Activated CD4-positive, alpha-beta T cell treated with anti-CD3 and anti-CD28 coated beads, Interleukin-2, amount 10 ng/mL, durations not matched to agents 7 days and 5 days (primary cell): ENCODE data around the gene POLN. TPM values are rescaled to one million over a fixed set of nuclear protein-coding genes. Genes with fewer than 3 reads are reported as not detected.

Experiments
- CTCF ChIA-PET: fragments of 350-600 bp; sonication (Branson Sonifier 250); formaldehyde crosslinking; loops from one replicate; lab custom pipeline; 2021; ENCODE audit warnings: antibody characterized with exemption; lab: Charles Lee
- POLR2A ChIA-PET: fragments of 350-600 bp; sonication (Branson Sonifier 250); formaldehyde crosslinking; loops from one replicate; lab custom pipeline; 2021; ENCODE audit warnings: antibody characterized with exemption; lab: Charles Lee
- DNase-seq: peaks from one replicate; pipeline ENCODE4 v3.0.0-alpha.2; 2020
- H3K27ac Mint-ChIP-seq: one replicate; pipeline ENCODE4 v1.8.0; 2021; ENCODE audit warnings: mild to moderate bottlenecking, moderate library complexity, mixed read lengths
- H3K27me3 Mint-ChIP-seq: one replicate; pipeline ENCODE4 v1.8.0; 2021; ENCODE audit warnings: mixed read lengths
- H3K36me3 Mint-ChIP-seq: one replicate; pipeline ENCODE4 v1.8.0; 2021; ENCODE audit warnings: low read depth, mixed read lengths
- H3K4me1 Mint-ChIP-seq: one replicate; pipeline ENCODE4 v1.8.0; 2021; ENCODE audit warnings: mixed read lengths
- H3K4me3 Mint-ChIP-seq: one replicate; pipeline ENCODE4 v1.8.0; 2021; ENCODE audit warnings: mild to moderate bottlenecking, moderate library complexity, mixed read lengths
- H3K9me3 Mint-ChIP-seq: one replicate; pipeline ENCODE4 v1.8.0; 2021; ENCODE audit warnings: mixed read lengths
- total RNA-seq, 2 experiments: library from RNA; stranded (reverse); gene quantifications; one replicate each; pipeline ENCODE4 v1.2.3, GENCODE V29; 2021

POLN gene
- total RNA-seq, 2 experiments from 2014 or later, result 3.3 to 3.8 TPM

DNA sequence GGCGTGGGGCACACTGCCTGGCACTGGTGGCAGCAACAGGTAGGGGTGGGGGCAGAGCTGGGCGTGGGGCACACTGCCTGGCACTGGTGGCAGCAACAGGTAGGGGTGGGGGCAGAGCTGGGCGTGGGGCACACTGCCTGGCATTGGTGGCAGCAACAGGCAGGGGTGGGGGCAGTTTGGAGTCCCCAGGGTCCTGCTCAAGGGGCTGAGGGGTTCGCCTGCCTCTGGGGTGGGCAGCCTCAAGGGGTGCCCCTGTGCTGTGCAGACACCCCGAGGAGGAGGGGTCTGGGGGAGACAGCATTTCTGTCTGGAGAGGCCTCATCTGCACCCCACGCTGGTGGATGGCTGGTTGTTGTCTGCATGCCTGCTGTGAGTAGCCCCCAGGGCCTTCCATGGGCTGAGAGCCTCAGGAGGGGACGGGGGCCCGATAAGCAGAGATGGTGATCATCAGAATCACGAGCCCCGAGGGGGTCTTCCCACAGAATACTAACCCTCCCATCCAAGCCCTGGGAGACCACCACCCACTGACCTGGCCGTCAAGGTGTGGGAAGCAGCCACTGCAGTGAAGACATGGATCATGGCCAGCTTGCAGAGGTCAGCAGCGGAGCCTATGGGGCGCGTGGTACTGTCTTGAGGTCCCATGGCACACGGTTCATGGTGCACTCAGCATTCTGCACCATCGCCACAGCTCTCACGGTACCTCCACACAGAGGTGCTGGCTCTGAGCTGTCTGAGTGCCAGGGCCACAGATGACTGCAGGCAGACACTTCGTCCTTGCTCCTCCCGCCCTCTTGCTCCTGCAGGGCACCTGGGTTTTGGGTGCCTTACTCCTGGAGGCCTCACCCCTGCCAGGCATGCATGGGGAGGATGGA is 161.3 kb downstream of the POLN start:
- no peak overlapping the region for H3K27ac Mint-ChIP-seq
- no peak for DNase-seq
- H3K9me3 Mint-ChIP-seq, result no peaks in the 10 kb centered on the region
- H3K4me3 Mint-ChIP-seq, result no peak overlapping the region
- ChIA-PET POLR2A (no interaction called here), CTCF (interaction anchor here (0.6 to 1.4 kb wide), 2 partner anchors 13 to 87 kb away, joined by 3 to 5 read pairs; no protein-coding TSS in a partner anchor)
- H3K4me1 Mint-ChIP-seq, result no peaks in the 10 kb centered on the region
- H3K36me3 Mint-ChIP-seq, result no peaks in the 10 kb centered on the region
- no peaks in the 10 kb centered on the region for H3K27me3 Mint-ChIP-seq

DNA sequence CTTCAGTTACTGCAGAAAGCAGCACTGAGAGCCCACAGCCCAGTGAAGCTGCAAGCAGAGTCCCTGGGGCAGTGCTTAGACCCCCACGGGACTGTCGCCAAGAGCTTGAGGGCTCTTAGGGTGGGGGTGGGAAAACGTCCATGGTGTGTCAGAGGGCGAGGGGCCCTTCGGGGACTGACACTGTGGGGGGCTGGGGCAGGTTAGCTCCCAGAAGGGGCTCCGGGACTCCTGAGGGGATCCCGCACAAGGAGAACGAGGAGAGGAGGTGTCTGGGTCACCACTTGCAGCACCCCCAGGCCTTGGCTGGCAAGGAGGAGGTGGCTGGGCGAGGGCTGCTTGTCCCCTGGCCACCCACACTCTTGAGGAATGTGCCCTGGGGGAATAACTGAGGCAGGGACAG is 162.0 kb downstream of the POLN start:
- DNase-seq, result no peak
- ChIA-PET POLR2A (no interaction called here), CTCF (interaction anchor here (1.4 kb wide), 1 partner anchor 14 kb away, joined by 5 read pairs; no protein-coding TSS in a partner anchor)
- Mint-ChIP-seq H3K9me3 (no peaks in the 10 kb centered on the region), H3K4me3 (no peak overlapping the region), H3K4me1 (no peaks in the 10 kb centered on the region), H3K27ac (no peak overlapping the region), H3K36me3 (no peaks in the 10 kb centered on the region), H3K27me3 (no peaks in the 10 kb centered on the region)

- Mint-ChIP-seq H3K27me3 (no peaks in the 10 kb centered on the region), H3K4me1 (no peaks in the 10 kb centered on the region), H3K36me3 (no peaks in the 10 kb centered on the region), H3K27ac (no peak overlapping the region), H3K9me3 (no peaks in the 10 kb centered on the region), H3K4me3 (no peak overlapping the region)
- DNase-seq, result no peak
- POLR2A ChIA-PET, result no interaction called here
- CTCF ChIA-PET, result interaction anchor here (0.6 kb wide), 1 partner anchor 61 kb away, joined by 3 read pairs; no protein-coding TSS in a partner anchor
Observed at GRCh38 chr4:2079006-2079405, 162.9 kb downstream of the POLN start.

DNA sequence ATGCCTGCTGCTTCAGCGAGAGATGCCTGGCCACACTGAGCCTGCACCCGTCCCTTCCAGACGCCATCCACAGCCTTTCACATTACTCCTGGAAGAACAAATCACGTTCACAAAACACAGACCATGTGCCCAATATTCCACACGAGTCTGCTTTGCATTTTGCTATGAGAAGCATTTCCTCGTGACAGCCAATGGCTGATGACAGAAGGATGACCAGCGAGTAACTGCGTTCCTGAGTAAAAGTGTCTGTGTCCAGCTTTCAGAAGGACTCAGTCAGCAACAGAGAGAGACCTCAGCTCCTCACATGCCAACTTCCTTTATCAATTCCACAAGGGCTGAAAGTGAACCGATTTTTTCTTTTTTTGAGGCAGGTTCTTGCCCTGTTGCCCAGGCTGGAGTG is 163.3 kb downstream of the POLN start:
- Mint-ChIP-seq H3K4me3 (no peak overlapping the region), H3K9me3 (no peaks in the 10 kb centered on the region), H3K27ac (no peak overlapping the region), H3K4me1 (no peaks in the 10 kb centered on the region), H3K36me3 (no peaks in the 10 kb centered on the region), H3K27me3 (no peaks in the 10 kb centered on the region)
- POLR2A ChIA-PET, result no interaction called here
- no peak for DNase-seq
- CTCF ChIA-PET, result interaction anchor here (0.6 kb wide), 1 partner anchor 62 kb away, joined by 3 read pairs; no protein-coding TSS in a partner anchor

DNA sequence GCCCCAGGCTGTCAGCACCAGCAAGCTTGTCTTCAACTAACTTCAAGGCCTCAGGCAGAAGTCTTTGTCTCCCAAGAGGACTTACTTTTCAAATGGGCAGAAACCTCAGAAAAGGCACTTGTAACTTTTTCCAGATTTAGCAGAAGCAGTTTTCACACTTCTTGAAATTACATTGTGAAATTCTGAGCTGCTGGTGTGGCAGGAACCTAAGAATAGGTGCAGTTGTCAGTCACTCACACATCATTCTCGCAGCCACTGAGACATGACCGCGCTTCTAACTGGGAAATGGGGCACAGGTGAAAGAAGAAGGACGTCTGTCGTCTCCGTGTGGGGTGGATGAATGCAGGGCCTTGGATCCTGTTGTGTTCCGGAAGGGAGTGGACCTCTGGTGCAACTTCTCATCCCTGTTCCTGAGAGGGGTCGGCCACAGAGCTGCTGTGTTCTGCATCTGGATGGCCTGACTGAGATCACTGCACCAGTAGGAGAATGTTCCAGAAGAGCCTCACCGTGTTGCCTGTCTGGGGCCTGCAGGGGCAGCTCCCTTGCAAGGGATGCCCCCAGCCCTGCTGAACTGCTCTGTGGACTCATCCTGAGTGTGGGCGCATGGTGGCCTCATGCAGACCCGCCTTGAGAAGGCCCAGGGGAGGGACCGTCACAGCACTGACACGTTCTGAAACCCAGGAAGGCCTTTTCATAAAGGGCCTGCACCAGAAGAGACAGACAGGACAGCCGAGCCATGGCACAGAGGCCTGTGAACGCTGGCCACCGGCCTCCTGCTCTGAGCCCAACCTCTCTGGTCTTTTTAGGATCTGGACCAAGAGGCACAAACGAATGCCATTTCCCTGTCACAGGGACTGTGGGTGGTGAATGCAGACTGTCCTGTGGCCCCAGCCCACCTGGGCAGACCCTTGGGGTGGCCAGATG is 164.1 kb downstream of the POLN start:
- H3K4me1 Mint-ChIP-seq, result no peaks in the 10 kb centered on the region
- no peaks in the 10 kb centered on the region for H3K27me3 Mint-ChIP-seq
- H3K9me3 Mint-ChIP-seq, result no peaks in the 10 kb centered on the region
- no peaks in the 10 kb centered on the region for H3K36me3 Mint-ChIP-seq
- POLR2A ChIA-PET, result no interaction called here
- H3K27ac Mint-ChIP-seq, result no peak overlapping the region
- H3K4me3 Mint-ChIP-seq, result no peak overlapping the region
- CTCF ChIA-PET, result interaction anchor here (0.6 kb wide), 1 partner anchor 63 kb away, joined by 3 read pairs; no protein-coding TSS in a partner anchor
- DNase-seq, result no peak

DNA sequence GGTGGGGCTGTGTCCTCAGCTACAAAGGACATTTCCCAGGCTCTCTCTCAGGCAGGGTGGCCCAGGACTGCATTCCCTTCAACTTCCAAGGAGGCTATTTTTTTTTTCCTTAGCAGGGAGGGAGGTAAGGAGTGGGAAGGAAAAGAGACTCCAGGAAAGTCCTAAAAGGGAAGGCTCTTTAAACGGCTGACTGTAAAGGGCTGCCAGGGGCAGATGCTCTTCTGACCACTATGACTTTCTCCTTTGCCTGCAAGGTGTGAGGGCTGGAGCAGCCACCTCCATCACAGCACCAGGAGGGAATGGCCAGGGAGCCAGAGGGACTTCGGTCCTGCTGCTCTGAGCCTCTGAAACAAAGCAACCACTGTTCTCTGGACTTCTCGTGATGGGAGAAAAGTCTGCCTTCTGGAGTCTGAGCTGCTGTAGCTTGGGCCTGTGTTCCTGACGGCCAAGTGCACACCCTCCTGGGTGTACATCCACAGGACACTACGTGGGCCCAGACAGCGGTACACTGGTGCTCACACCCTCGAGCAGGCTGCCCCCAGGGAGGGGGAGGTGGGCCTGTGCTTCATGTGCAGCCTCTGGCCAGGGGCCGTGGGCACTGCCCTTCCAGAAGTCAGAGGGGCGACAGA is 164.9 kb downstream of the POLN start:
- Mint-ChIP-seq H3K4me3 (no peak overlapping the region), H3K9me3 (no peaks in the 10 kb centered on the region), H3K4me1 (no peaks in the 10 kb centered on the region), H3K27ac (no peak overlapping the region), H3K27me3 (no peaks in the 10 kb centered on the region), H3K36me3 (no peaks in the 10 kb centered on the region)
- ChIA-PET CTCF (no interaction called here), POLR2A (no interaction called here)
- no peak for DNase-seq

DNA sequence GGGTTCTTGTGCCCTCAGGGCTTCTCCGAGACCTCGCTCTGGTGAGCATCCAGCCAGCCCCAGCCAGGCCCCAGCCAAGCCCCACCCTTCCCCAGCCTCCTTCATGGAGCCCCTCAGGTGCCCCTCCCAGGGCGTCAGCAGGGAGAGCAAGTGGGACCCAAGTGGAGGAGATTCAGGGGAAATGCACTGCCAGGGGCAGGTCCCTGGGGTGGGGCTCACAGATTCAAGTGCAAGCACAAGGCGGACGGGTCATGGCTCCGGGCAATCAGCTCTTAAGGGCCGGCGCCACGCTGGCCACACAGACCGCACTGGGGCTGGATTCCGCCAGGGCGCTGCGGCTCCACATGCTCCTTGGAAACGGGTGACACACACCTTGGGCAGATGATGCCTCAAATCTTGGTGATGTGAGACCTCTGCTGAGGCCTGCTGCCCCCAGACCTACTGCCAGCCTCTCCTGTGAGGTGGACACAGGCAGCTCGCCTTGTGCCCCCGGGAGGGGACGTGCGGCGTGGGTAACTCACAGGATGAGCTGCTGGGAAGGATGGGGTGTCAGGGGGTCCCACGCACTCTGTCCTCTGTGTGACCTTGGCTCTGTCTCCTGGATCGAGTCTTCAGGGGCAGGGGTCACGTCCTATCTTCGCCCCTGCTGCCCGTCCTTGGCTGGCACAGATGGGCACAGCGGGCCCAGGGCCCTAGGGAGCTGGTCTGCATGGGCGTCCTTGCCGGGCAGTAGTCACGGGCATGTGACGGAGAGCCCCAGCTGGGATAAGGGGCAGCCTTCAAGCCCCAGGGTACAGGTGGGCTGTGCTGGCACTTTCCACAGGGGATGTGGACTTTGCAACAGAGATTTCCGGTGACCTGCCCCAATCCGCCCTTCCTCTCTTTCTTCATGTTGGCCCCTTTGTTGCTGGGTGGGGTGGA is 165.7 kb downstream of the POLN start:
- no peak for DNase-seq
- no peaks in the 10 kb centered on the region for H3K36me3 Mint-ChIP-seq
- H3K4me3 Mint-ChIP-seq, result no peak overlapping the region
- POLR2A ChIA-PET, result no interaction called here
- CTCF ChIA-PET, result interaction anchor here (0.6 to 1.5 kb wide), 2 partner anchors 12 to 145 kb away, joined by 3 to 6 read pairs; no protein-coding TSS in a partner anchor
- no peaks in the 10 kb centered on the region for H3K27me3 Mint-ChIP-seq
- H3K4me1 Mint-ChIP-seq, result no peaks in the 10 kb centered on the region
- no peaks in the 10 kb centered on the region for H3K9me3 Mint-ChIP-seq
- H3K27ac Mint-ChIP-seq, result no peak overlapping the region

GRCh38 chr4:2075171-2075986 is 166.5 kb downstream of the POLN start:
- CTCF ChIA-PET, result interaction anchor here (0.6 to 1.5 kb wide), 2 partner anchors 13 to 144 kb away, joined by 3 to 6 read pairs; no protein-coding TSS in a partner anchor
- no peak for DNase-seq

DNA sequence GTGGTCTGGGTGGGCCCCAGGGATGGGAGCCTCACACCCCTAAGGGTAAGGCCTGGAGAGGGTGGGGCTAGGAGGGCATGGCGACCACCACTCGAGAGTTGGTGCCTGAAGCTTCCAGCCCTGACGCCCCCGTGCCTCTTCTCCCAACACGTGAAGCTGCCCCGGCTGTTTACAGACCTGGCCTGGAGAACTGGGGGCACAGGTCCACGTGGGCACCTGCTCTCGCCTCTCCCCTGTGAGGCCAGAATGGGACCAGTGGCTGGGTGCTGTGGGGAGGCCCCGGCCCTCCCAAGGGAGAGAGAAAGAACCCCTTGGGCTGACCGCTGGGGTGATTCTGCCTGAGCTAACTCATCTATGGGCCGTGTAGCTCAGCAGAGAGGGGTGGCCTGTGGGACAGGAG is 167.3 kb downstream of the POLN start:
- DNase-seq, result no peak
- Mint-ChIP-seq H3K36me3 (no peaks in the 10 kb centered on the region), H3K27ac (no peak overlapping the region), H3K4me1 (no peaks in the 10 kb centered on the region), H3K27me3 (no peaks in the 10 kb centered on the region), H3K4me3 (no peak overlapping the region), H3K9me3 (no peaks in the 10 kb centered on the region)
- CTCF ChIA-PET, result interaction anchor here (1.5 kb wide), 1 partner anchor 14 kb away, joined by 6 read pairs; no protein-coding TSS in a partner anchor
- POLR2A ChIA-PET, result no interaction called here

More at GRCh38 chr4:2075171-2075986, 166.5 kb downstream of the POLN start:
- Mint-ChIP-seq H3K36me3 (no peaks in the 10 kb centered on the region), H3K27ac (no peak overlapping the region), H3K4me1 (no peaks in the 10 kb centered on the region), H3K9me3 (no peaks in the 10 kb centered on the region), H3K27me3 (no peaks in the 10 kb centered on the region), H3K4me3 (no peak overlapping the region)
- POLR2A ChIA-PET, result no interaction called here

GRCh38 chr4:2073808-2074481 is 168.0 kb downstream of the POLN start:
- ChIA-PET CTCF (interaction anchor here (1.5 kb wide), 1 partner anchor 14 kb away, joined by 6 read pairs; no protein-coding TSS in a partner anchor), POLR2A (interaction anchor here (0.6 kb wide), 1 partner anchor 82 kb away, joined by 6 read pairs; no protein-coding TSS in a partner anchor)
- H3K36me3 Mint-ChIP-seq, result no peaks in the 10 kb centered on the region
- H3K9me3 Mint-ChIP-seq, result no peaks in the 10 kb centered on the region
- no peaks in the 10 kb centered on the region for H3K4me1 Mint-ChIP-seq
- no peak overlapping the region for H3K4me3 Mint-ChIP-seq
- H3K27me3 Mint-ChIP-seq, result no peaks in the 10 kb centered on the region
- H3K27ac Mint-ChIP-seq, result no peak overlapping the region
- DNase-seq, result no peak
